Testis (tissue), 2 donors: ENCODE measurements around the gene ARID1A.

Source experiments
- POLR2A ChIP-seq: fragments of 450-650 bp; IDR thresholded peaks from one replicate; pipeline ENCODE4 v1.6.1; 2017; ENCODE audit warnings: antibody characterized with exemption, mild to moderate bottlenecking, moderate library complexity
- TF ChIP-seq, protein P1 (sequence below), 3 experiments: fragments of 450-650 bp in 2 of 3; fragments of 200-600 bp in 1 of 3; sonication (generic) in 1 of 3; IDR thresholded peaks; one replicate each; pipeline ENCODE4 v1.5.1; 2016 to 2019; ENCODE audit warnings: antibody characterized with exemption in 3 of 3, mild to moderate bottlenecking in 2 of 3, moderate library complexity in 1 of 3

DNA sequence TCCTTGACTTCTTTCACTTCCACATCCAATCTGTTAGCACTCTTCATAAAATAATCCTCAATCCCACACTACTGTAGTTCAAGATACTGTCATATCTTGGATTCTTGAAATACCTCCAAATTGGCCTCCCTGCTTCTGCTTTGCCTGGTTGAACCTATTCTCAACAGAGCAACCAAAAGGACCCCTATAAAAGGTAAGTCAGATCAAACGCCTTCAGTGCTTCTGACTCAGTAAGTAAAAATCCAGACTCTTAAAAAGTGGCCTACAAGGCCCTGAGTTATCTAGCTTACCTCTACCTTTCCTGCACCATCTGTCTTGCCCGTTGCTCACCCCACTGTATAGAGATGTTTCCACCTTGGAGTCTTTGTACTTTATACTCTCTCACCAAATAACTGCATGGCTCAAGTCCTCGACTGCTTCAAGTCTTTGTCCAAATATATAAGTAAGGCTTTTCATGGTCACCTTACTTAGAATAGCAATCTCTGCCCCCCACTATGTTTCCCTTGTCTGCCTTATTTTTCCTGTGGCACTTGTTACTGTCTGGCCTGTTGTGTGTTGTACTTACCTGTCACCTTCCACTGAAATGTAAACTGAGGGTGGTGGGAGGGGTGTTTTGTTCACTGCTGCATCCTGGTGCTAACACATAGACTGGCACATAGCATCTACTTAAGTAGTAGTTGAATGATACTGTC lies 86.9 kb downstream of the ARID1A start:
- TF ChIP-seq, protein P1, sequence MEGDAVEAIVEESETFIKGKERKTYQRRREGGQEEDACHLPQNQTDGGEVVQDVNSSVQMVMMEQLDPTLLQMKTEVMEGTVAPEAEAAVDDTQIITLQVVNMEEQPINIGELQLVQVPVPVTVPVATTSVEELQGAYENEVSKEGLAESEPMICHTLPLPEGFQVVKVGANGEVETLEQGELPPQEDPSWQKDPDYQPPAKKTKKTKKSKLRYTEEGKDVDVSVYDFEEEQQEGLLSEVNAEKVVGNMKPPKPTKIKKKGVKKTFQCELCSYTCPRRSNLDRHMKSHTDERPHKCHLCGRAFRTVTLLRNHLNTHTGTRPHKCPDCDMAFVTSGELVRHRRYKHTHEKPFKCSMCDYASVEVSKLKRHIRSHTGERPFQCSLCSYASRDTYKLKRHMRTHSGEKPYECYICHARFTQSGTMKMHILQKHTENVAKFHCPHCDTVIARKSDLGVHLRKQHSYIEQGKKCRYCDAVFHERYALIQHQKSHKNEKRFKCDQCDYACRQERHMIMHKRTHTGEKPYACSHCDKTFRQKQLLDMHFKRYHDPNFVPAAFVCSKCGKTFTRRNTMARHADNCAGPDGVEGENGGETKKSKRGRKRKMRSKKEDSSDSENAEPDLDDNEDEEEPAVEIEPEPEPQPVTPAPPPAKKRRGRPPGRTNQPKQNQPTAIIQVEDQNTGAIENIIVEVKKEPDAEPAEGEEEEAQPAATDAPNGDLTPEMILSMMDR (IDR thresholded peaks at IDR 0.05): no peak
- TF ChIP-seq POLR2A: no peak
